Activated CD4-positive, alpha-beta memory T cell treated with anti-CD3 and anti-CD28 coated beads, Interleukin-2, amount 10 ng/mL, durations not matched to agents 7 days and 5 days (primary cell): Measurements from ENCODE around the gene MYOT. TPM values are rescaled to one million over a fixed set of nuclear protein-coding genes. Genes with fewer than 3 reads are reported as not detected.
"Not testable (repeated sequence)": the region's sequence is repeated elsewhere in the genome, so short reads cannot be mapped to it uniquely, and the experiment has no call there.

Source experiments
- CTCF ChIA-PET: fragments of 350-600 bp; sonication (Branson Sonifier 250); formaldehyde crosslinking; loops from one replicate; lab custom pipeline; 2021; ENCODE audit warnings: antibody characterized with exemption, inconsistent platforms; lab: Charles Lee
- POLR2A ChIA-PET: fragments of 350-600 bp; sonication (Branson Sonifier 250); formaldehyde crosslinking; loops from one replicate; lab custom pipeline; 2021; ENCODE audit warnings: antibody characterized with exemption; lab: Charles Lee
- DNase-seq: peaks from one replicate; pipeline ENCODE4 v3.0.0-alpha.2; 2020
- H3K27ac Mint-ChIP-seq: one replicate; pipeline ENCODE4 v1.8.0; 2021; ENCODE audit warnings: mild to moderate bottlenecking, mixed read lengths
- H3K27me3 Mint-ChIP-seq: one replicate; pipeline ENCODE4 v1.8.0; 2021; ENCODE audit warnings: mixed read lengths
- H3K36me3 Mint-ChIP-seq: one replicate; pipeline ENCODE4 v1.8.0; 2021; ENCODE audit warnings: low read depth, mixed read lengths
- H3K4me1 Mint-ChIP-seq: one replicate; pipeline ENCODE4 v1.8.0; 2021; ENCODE audit warnings: mixed read lengths
- H3K4me3 Mint-ChIP-seq: one replicate; pipeline ENCODE4 v1.8.0; 2021; ENCODE audit warnings: mild to moderate bottlenecking, mixed read lengths
- H3K9me3 Mint-ChIP-seq: one replicate; pipeline ENCODE4 v1.8.0; 2021; ENCODE audit warnings: mixed read lengths
- total RNA-seq, 2 experiments: library from RNA; stranded (reverse); gene quantifications; one replicate each; pipeline ENCODE4 v1.2.3, GENCODE V29; 2021

MYOT gene
- total RNA-seq, 2 experiments from 2014 or later: not detected

DNA sequence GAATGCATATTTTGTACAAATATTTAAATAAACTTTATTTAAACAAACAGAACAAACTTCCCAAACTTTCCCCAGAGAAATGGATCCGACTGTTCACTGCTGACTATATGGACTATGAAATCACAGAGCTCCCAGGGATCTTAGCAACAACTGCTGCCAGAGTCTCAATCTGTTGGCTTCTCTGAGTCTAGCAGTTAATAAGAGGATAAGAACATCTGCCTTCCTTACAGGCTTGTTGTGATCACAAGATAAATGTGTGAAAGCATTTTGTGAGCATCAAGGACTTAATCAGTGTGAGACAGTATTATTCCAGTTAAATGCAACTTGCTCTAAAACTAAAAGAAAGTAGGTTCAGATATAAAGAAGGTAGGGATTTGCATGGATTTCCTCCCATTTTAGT is 31.4 kb upstream of the MYOT start:
- Mint-ChIP-seq H3K27me3 (peaks cover 8% of the 10 kb centered on the region), H3K4me3 (no peak overlapping the region), H3K36me3 (no peaks in the 10 kb centered on the region), H3K27ac (no peak overlapping the region), H3K4me1 (no peaks in the 10 kb centered on the region), H3K9me3 (no peaks in the 10 kb centered on the region)
- ChIA-PET CTCF (interaction anchor here (0.6 kb wide), 1 partner anchor 458 kb away, joined by 4 read pairs; no protein-coding TSS in a partner anchor), POLR2A (no interaction called here)
- no peak for DNase-seq

DNA sequence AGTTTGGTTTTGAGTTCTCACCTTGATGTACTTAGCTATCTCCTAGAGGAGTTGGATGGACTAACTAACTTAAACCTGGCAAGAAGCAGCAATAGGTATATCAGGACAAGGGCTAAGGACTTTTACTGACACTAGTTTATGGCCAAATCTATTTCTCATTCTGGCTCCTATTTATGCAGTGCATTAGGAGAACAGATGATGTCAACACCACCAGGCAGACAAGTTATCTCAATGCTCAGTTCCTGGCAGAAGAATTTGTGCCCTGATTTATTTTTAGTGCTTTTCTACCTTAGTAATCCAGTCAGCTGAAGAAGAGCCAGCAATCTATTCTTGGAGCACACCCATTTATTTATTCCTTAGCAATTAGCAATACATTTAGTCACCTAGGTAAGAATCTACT is 30.7 kb upstream of the MYOT start:
- Mint-ChIP-seq H3K9me3 (no peaks in the 10 kb centered on the region), H3K4me3 (no peak overlapping the region), H3K27ac (no peak overlapping the region), H3K27me3 (peaks cover 8% of the 10 kb centered on the region), H3K36me3 (no peaks in the 10 kb centered on the region), H3K4me1 (no peaks in the 10 kb centered on the region)
- POLR2A ChIA-PET: no interaction called here
- no peak for DNase-seq
- CTCF ChIA-PET: no interaction called here

DNA sequence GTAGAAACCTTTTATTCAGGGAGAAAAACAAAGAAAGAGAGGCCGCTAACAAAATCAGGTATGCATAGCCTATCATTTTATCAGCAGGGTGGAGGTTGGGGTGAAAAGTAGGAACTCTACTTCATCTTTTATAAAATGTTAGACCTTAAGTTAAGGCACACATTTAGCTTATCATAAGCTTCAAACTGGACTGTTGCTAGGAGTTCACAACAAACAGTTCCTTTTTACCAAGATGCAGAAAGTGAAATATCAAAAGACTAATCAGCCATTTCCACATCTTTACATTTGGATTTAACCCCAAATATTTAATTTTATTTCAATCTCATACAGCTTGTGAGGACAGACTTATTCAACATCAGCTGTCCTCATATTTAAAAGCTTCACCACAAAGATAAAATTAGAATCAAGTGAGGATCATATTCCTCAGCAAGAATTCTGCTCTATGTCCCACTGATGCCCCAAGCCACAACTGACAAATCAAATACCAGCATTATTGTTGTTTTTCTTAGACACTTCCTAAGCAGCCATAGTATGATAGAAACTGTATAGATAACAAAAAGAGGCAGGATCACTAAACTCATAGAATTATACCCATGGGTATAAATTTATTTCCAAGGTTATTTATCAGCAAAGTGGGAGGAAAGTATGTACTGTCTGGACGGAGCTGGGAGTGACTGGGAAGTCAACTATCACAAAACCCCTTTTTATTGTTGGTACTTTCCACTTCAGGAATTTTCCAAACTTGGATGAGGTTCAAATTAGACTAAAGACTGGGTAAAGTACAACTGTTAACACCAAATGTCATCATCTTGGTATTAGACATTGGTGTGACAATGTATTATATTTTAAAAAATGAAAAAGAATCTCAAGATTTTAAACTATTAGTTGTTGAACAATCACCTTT is 29.9 kb upstream of the MYOT start:
- POLR2A ChIA-PET: no interaction called here
- peaks cover 8% of the 10 kb centered on the region for H3K27me3 Mint-ChIP-seq
- H3K27ac Mint-ChIP-seq: no peak overlapping the region
- H3K4me1 Mint-ChIP-seq: no peaks in the 10 kb centered on the region
- no peak for DNase-seq
- H3K9me3 Mint-ChIP-seq: no peaks in the 10 kb centered on the region
- CTCF ChIA-PET: no interaction called here
- no peaks in the 10 kb centered on the region for H3K36me3 Mint-ChIP-seq
- H3K4me3 Mint-ChIP-seq: no peak overlapping the region

DNA sequence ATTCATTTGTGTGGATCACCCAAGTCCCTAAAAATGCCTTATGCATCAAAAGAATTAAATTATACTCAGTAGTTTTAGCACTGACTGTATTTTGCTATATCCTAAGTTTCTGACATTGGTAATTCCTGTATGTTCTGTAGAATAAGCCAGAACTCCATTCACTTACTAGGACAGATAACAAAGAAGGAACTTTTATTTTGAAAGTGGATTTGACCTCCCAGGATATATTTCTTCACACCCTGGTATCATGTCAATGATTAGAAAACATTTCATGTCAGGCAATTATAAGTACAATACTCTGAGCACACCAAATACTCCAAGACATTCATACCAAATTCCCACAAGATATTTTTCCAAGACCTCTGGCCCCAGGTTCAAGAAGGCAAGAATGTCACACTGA is 28.7 kb upstream of the MYOT start:
- DNase-seq: no peak
- ChIA-PET POLR2A (no interaction called here), CTCF (no interaction called here)
- Mint-ChIP-seq H3K27me3 (peaks cover 8% of the 10 kb centered on the region), H3K4me3 (no peak overlapping the region), H3K4me1 (no peaks in the 10 kb centered on the region), H3K36me3 (no peaks in the 10 kb centered on the region), H3K9me3 (no peaks in the 10 kb centered on the region), H3K27ac (no peak overlapping the region)

DNA sequence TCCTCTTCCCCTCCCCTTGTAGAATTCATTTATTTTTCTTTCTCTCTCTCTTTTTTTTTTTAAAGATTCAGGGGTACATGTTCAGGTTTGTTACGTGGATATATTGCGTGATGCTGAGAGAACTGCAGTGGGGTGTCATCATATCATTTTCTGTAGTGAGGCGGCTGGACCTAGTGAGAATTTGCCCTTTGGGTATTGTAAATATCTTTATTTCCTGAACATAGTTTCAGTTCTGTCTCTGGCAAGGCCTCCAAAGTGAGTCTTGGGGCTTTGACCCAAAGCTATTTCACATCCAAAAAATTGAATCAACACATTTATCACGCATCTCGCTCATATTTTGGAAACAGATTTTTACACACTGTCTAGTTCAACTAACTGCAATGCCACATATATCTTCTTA is 25.4 kb upstream of the MYOT start:
- Mint-ChIP-seq H3K27me3 (peaks cover 4% of the 10 kb centered on the region), H3K4me3 (no peak overlapping the region), H3K27ac (no peak overlapping the region)

DNA sequence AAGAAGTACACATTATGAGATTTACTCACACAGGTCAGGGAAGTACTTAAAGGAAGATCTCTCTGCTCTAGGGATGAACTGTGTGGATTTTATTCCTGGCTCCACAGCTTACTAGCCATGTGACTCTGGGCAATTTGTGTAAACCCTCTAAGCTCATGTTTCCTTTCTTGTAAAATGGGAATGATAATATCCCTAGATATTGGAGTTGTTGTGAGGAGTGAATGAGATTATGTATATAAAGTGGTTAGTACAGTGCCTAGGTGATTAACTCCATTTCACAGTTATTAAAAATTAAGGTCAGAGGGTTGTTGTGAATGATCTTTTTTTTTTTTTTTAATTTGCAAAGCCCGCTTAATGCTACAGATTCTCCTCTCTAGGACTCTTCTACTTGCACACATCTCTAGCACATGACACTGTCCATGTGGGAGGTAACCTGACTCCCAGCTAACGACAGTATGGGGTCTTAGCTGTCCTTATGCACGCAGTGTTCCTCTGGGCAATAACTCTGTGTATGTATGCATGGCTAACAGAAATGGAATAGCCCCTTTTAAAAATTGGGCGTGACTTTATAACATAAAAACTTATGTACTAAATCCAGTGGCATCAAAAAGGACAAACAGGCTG is 23.9 kb upstream of the MYOT start:
- H3K27ac Mint-ChIP-seq: no peak overlapping the region
- ChIA-PET POLR2A (no interaction called here), CTCF (interaction anchor here (0.5 kb wide), 1 partner anchor 251 kb away, joined by 3 read pairs; no protein-coding TSS in a partner anchor)
- H3K4me3 Mint-ChIP-seq: no peak overlapping the region
- no peaks in the 10 kb centered on the region for H3K9me3 Mint-ChIP-seq
- no peaks in the 10 kb centered on the region for H3K4me1 Mint-ChIP-seq
- no peak for DNase-seq
- peaks cover 1% of the 10 kb centered on the region for H3K27me3 Mint-ChIP-seq
- no peaks in the 10 kb centered on the region for H3K36me3 Mint-ChIP-seq

More for the DNA sequence above, 25.4 kb upstream of the MYOT start:
- ChIA-PET CTCF (interaction anchor here (0.9 kb wide), 1 partner anchor 123 kb away, joined by 4 read pairs; no protein-coding TSS in a partner anchor), POLR2A (no interaction called here)
- H3K4me1 Mint-ChIP-seq: no peaks in the 10 kb centered on the region
- no peak for DNase-seq
- no peaks in the 10 kb centered on the region for H3K36me3 Mint-ChIP-seq
- H3K9me3 Mint-ChIP-seq: no peaks in the 10 kb centered on the region

DNA sequence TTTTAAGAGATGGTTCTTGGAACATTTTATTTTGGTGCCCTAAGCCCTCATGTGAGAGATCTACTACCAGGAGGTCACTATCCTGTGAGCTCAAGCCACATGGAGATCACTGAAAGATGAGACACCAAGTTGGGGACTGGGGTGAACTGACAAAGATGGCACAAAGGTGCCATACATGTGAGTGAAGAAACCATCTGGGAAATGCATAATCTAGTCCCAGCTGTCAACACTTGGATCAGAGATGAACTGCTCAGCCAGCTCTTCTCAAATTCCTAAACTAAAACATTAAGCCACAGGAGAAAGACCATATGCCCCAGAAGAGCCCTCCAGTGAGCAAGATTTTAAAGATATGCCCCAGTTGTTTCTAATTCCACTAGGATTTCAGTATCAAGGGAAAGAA is 22.2 kb upstream of the MYOT start:
- H3K9me3 Mint-ChIP-seq: no peaks in the 10 kb centered on the region
- ChIA-PET CTCF (no interaction called here), POLR2A (no interaction called here)

DNA sequence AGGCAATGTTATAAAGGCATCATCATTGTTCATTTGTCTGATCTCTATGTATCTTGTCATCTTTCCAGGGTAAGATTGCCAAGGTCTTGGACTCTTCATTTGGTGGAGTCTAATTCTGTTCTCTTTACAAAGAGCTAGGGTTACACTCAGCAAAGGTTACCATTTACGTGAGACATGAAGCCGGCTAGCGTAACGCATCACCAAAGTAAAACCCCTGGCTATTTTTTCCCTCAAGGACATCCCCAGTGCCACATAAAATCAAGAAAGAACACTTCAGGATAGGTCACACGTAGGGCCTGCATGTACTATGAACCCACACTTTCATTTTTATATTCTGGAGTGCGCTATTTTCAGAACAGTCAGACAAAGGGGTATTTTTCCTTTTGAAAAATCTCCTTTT is 20.0 kb upstream of the MYOT start:
- Mint-ChIP-seq H3K27ac (no peak overlapping the region), H3K4me1 (no peaks in the 10 kb centered on the region), H3K36me3 (no peaks in the 10 kb centered on the region), H3K9me3 (no peaks in the 10 kb centered on the region), H3K27me3 (no peaks in the 10 kb centered on the region), H3K4me3 (no peak overlapping the region)
- ChIA-PET CTCF (no interaction called here), POLR2A (interaction anchor here (1.4 kb wide), 1 partner anchor 41 kb away, joined by 3 read pairs; the partner anchor contains the start of gene PKD2L2)
- no peak for DNase-seq

More for the DNA sequence above, 22.2 kb upstream of the MYOT start:
- no peak for DNase-seq
- H3K36me3 Mint-ChIP-seq: no peaks in the 10 kb centered on the region
- H3K27ac Mint-ChIP-seq: no peak overlapping the region
- no peaks in the 10 kb centered on the region for H3K4me1 Mint-ChIP-seq
- no peak overlapping the region for H3K4me3 Mint-ChIP-seq
- H3K27me3 Mint-ChIP-seq: no peaks in the 10 kb centered on the region

DNA sequence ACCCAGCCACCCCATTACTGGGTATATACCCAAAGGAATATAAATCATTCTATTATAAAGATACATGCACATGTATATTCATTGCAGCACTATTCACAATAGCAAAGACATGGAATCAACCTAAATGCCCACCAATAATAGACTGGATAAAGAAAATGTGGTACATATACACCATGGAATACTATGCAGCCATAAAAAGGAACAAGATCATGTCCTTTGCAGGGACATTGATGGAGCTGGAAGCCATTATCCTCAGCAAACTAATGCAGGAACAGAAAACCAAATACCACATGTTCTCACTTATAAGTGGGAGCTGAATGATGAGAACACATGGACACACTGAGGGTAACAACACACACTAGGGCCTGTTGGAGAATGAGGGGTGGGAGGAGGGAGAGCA is 14.5 kb upstream of the MYOT start:
- CTCF ChIA-PET, H3K27me3 Mint-ChIP-seq, H3K9me3 Mint-ChIP-seq, H3K27ac Mint-ChIP-seq, DNase-seq, H3K4me3 Mint-ChIP-seq, POLR2A ChIA-PET, H3K36me3 Mint-ChIP-seq, H3K4me1 Mint-ChIP-seq: not testable (repeated sequence)

DNA sequence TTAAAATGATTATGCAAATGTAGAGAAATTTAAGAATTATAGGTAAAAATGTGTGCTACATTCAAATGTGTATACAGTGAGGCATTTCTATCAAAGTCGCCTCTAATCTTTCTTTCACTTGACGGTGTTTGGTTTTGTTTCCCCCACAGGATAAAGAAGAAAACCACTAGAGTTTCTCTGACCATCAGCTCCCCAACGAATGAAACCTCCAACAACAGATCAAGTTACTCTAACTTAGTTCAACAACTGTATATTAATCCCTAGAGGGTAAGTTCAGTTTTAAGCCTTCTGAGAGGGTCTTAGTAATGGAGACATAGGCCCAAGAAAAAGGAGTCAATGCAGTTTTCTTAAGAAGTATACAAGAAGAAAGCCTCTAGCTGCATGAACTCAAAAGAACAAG is 11.5 kb upstream of the MYOT start:
- ChIA-PET POLR2A (interaction anchor here (1.1 kb wide), 1 partner anchor 33 kb away, joined by 3 read pairs; the partner anchor contains the start of gene PKD2L2), CTCF (no interaction called here)
- no peaks in the 10 kb centered on the region for H3K27me3 Mint-ChIP-seq
- DNase-seq: no peak
- H3K4me3 Mint-ChIP-seq: no peak overlapping the region
- no peaks in the 10 kb centered on the region for H3K36me3 Mint-ChIP-seq
- H3K9me3 Mint-ChIP-seq: no peaks in the 10 kb centered on the region
- peaks cover 7% of the 10 kb centered on the region for H3K4me1 Mint-ChIP-seq
- H3K27ac Mint-ChIP-seq: no peak overlapping the region

DNA sequence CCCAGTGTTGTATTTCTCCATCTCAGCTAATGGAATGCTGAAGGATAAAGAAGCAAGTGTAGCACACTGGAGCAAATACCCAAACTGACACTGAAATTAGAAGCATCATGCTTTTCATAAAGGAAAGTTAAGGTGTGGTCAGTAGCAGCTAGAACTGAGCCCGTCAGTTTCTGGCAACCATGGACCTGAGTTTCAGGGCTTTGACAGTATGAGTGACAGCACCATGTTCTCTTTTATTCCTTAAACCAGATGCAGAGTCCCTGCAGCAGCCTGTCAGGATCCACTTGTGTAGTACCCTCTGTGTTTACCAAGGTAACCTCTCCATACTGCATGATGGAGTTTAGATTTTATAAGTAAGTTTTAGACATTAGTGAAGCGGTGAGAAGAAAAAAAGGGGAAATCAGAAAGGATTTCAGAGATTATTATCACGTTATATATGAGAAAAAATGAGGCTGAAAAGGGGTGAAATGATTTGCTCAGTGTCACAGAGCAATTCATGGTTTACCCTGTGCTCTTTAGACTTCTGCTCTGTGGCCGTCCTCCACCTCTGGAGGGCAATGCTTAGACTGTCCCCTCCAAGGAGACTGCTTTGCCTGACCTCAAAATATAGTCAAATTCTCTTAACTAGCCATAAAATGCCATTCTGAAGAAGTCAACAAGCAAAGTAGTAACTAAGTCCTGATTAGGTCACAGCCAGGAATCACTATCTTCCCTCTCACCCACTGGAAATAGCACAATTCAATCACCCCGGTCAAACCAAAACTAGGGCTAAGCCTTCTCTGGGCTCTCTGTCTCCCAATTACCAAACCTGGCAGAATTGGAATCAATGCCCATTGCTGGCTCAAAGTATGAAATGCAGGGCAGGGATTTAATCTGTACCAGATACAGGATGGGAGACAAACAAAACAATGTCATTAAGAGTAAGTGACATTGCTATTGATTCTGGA is 10.5 kb upstream of the MYOT start:
- no peaks in the 10 kb centered on the region for H3K36me3 Mint-ChIP-seq
- CTCF ChIA-PET: no interaction called here
- POLR2A ChIA-PET: interaction anchor here (1.1 kb wide), 1 partner anchor 32 kb away, joined by 3 read pairs; the partner anchor contains the start of gene PKD2L2
- peaks cover 12% of the 10 kb centered on the region for H3K4me1 Mint-ChIP-seq
- DNase-seq: no peak
- H3K9me3 Mint-ChIP-seq: no peaks in the 10 kb centered on the region
- no peak overlapping the region for H3K27ac Mint-ChIP-seq
- H3K4me3 Mint-ChIP-seq: no peak overlapping the region
- no peaks in the 10 kb centered on the region for H3K27me3 Mint-ChIP-seq

DNA sequence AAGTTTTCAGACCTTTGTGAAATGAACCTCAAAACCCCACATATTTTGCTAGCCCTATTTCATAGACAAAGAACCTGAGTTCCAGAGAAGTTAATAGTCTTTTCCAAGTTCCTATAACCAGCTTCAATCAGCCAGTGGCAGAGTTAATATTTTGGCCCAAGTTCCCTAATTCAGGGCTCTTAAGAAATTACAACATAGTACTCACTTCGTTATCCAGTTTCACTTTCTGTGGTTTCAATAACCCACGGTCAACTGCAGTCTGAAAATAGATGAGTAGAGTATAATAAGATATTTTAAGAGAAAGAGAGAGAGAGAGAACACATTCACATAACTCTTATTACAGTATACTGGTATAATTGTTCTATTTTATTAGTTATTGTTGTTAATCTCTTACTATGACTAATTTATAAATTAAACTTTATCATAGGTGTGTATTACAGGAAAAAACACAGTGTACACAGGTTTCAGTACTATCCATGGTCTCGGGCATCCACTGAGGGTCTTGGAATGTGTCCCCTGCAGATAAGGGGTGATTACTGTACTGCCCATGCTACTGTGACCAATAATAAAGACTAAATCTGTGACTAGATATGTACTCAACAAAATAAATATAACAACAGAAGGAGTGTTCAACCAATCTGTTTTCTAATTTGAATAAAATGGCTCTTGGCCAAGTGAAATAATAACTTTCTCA is 9.3 kb upstream of the MYOT start:
- no peak for DNase-seq
- Mint-ChIP-seq H3K4me3 (peak overlapping the region; percentile 44), H3K27ac (no peak overlapping the region), H3K4me1 (peaks cover 12% of the 10 kb centered on the region), H3K36me3 (no peaks in the 10 kb centered on the region), H3K9me3 (no peaks in the 10 kb centered on the region), H3K27me3 (no peaks in the 10 kb centered on the region)
- CTCF ChIA-PET: no interaction called here
- POLR2A ChIA-PET: no interaction called here
